Posterior vena cava (tissue), 2 donors: ENCODE results near the gene CAPZB. TPM values are rescaled to one million over a fixed set of nuclear protein-coding genes. Genes with fewer than 3 reads are reported as not detected.

ENCODE experiments used
- DNase-seq: peaks from one replicate; pipeline ENCODE4 v3.0.0-alpha.2; 2020; ENCODE audit warnings: low spot score
- intact Hi-C, 2 donors: fragments of 100-400 bp; cut with DNase I; formaldehyde crosslinking; loops; one replicate each; pipeline versions ENCODE4 v1.14.1 to v1.14.2; 2022 to 2023
- total RNA-seq, 2 donors: library from RNA; stranded (reverse); fragmentation: NEBNext Ultra II Directional; extraction: Animal tissue kit (Norgen Biotek cat#: 25700); gene quantifications; one replicate each; pipeline ENCODE4 v1.2.1, GENCODE V29; 2021
- donor health status: DM: yes; HTN: yes; CAD: no.
- donor health status: DM: yes; HTN: yes; CAD: no.

CAPZB gene
- total RNA-seq, 2 donors from 2014 or later = 255 to 277 TPM

GRCh38 chr1:19332832-19333231 lies 152.5 kb downstream of the CAPZB start:
- no peak for DNase-seq

GRCh38 chr1:19331262-19331878 lies 154.0 kb downstream of the CAPZB start:
- intact Hi-C loops = no loop called here
- no peak for DNase-seq

More at GRCh38 chr1:19332832-19333231, 152.5 kb downstream of the CAPZB start:
- intact Hi-C loops = no loop called here

- DNase-seq = no peak
- intact Hi-C loops = no loop called here
These were observed 154.7 kb downstream of the CAPZB start for GRCh38 chr1:19330449-19331135.

GRCh38 chr1:19329611-19330010 lies 155.7 kb downstream of the CAPZB start:
- intact Hi-C loops = no loop called here
- DNase-seq = no peak

GRCh38 chr1:19329188-19329587 lies 156.2 kb downstream of the CAPZB start:
- intact Hi-C loops = no loop called here
- DNase-seq = no peak

- no peak for DNase-seq
- intact Hi-C loops = no loop called here
These were observed 156.9 kb downstream of the CAPZB start for GRCh38 chr1:19328486-19328885.

GRCh38 chr1:19327736-19328135 lies 157.6 kb downstream of the CAPZB start:
- DNase-seq = no peak
- intact Hi-C loops = no loop called here

GRCh38 chr1:19327301-19327700 lies 158.0 kb downstream of the CAPZB start:
- DNase-seq = no peak
- intact Hi-C loops = no loop called here

- intact Hi-C loops = no loop called here
These were observed 158.6 kb downstream of the CAPZB start for GRCh38 chr1:19326748-19327065.

GRCh38 chr1:19325958-19326747 lies 159.2 kb downstream of the CAPZB start:
- intact Hi-C loops = no loop called here
- no peak for DNase-seq

More at GRCh38 chr1:19326748-19327065, 158.6 kb downstream of the CAPZB start:
- no peak for DNase-seq

GRCh38 chr1:19325368-19325957 lies 159.9 kb downstream of the CAPZB start:
- intact Hi-C loops = no loop called here
- DNase-seq = no peak

GRCh38 chr1:19324665-19324990 lies 160.7 kb downstream of the CAPZB start:
- intact Hi-C loops = no loop called here
- DNase-seq = no peak

GRCh38 chr1:19323987-19324664 lies 161.2 kb downstream of the CAPZB start:
- DNase-seq = no peak
- intact Hi-C loops = no loop called here

GRCh38 chr1:19322481-19322880 lies 162.9 kb downstream of the CAPZB start:
- no peak for DNase-seq
- intact Hi-C loops = no loop called here

- no peak for DNase-seq
- intact Hi-C loops = no loop called here
These were observed 164.3 kb downstream of the CAPZB start for GRCh38 chr1:19321071-19321470.

- intact Hi-C loops = no loop called here
- DNase-seq = no peak
These were observed 166.1 kb downstream of the CAPZB start for GRCh38 chr1:19319196-19319595.

GRCh38 chr1:19317126-19317910 lies 168.0 kb downstream of the CAPZB start:
- DNase-seq = peak; percentile 71
- intact Hi-C loops = no loop called here

- intact Hi-C loops = no loop called here
- DNase-seq = peak; percentile 65
These were observed 169.8 kb downstream of the CAPZB start for GRCh38 chr1:19315378-19316198.
